IMR-90 (cell line): ENCODE results near the gene RRP1B.

Experiments used
- CEBPB ChIP-seq: IDR thresholded peaks from 2 replicates; pipeline ENCODE4 v1.6.1; 2012; ENCODE audit warnings: low read depth, low read length, improper control_type of control experiment
- CTCF ChIP-seq: conservative IDR thresholded peaks from 2 replicates; pipeline ENCODE4 v1.5.1; 2012; ENCODE audit warnings: mild to moderate bottlenecking, low read depth, low read length, improper control_type of control experiment
- FOS ChIP-seq: fragments of 150-350 bp; IDR thresholded peaks from 2 replicates; pipeline ENCODE4 v1.6.1; 2016; ENCODE audit warnings: low read depth, low read length
- MXI1 ChIP-seq: IDR thresholded peaks from 2 replicates; pipeline ENCODE4 v1.6.1; 2012; ENCODE audit warnings: low read depth, mild to moderate bottlenecking, low read length, moderate library complexity, borderline replicate concordance
- POLR2A ChIP-seq: IDR thresholded peaks from 2 replicates; pipeline ENCODE4 v1.6.1; 2012; ENCODE audit warnings: mild to moderate bottlenecking, low read depth, low read length
- RCOR1 ChIP-seq: IDR thresholded peaks from 2 replicates; pipeline ENCODE4 v1.6.1; 2012; ENCODE audit warnings: mild to moderate bottlenecking, low read length, improper control_type of control experiment; ENCODE audit not compliant: insufficient replicate concordance

- TF ChIP-seq CTCF (no peak), FOS (no peak), RCOR1 (no peak), POLR2A (no peak), CEBPB (no peak), MXI1 (no peak)
Measured at GRCh38 chr21:43627527-43627926, 31.8 kb upstream of the RRP1B start.
